CMK (cell line): ENCODE results near the gene THUMPD2.
A peak's percentile ranks its signal among the peaks of the same experiment; 100 is the strongest.

ENCODE experiments used
- DNase-seq: peaks from one replicate; pipeline ENCODE4 v3.0.0-alpha.2; 2010; ENCODE audit warnings: low read depth

Gene THUMPD2

DNA sequence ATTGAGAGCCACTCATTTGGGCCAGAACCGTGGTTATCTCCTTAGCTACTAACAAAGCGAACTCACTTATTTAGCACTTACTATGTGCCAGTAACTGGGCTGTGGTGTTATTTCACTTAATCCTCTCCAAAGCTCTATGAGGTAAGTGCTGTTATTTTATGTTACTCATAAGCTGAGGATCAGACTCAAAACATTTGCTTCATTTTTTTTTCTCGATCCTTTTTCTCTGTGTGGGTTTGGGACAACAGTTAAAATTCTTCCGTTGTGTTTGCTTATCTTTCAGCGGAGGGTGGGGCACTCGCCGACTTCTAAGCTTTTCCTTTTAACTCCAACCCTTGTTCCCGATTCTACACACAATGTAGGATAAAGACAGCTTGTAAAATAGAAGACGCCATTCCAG, 60.6 kb downstream of the THUMPD2 start:
- DNase-seq: no peak

- DNase-seq: no peak
Observed at GRCh38 chr2:39717067-39717466, 62.0 kb downstream of the THUMPD2 start.

- no peak for DNase-seq
Observed at GRCh38 chr2:39715822-39716221, 63.2 kb downstream of the THUMPD2 start.

DNA sequence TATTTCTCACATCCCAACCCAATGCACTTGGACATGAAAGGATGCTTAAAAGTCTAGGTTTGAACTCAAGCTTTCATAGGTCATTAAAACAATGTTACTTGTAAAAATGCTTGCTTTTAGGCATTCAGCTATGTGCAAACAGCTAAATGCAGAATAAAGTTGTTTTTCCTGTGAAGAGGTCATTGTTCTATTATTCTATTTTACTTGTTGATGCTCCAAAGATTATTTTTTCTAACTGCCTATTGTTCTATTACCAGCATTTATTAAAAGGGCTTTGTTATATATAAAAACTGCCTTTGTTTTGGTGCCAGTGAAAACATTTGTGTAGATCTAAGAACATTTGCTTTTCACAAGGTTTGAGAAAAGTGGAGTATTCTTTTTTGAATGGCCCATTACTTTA, 64.0 kb downstream of the THUMPD2 start:
- no peak for DNase-seq

DNA sequence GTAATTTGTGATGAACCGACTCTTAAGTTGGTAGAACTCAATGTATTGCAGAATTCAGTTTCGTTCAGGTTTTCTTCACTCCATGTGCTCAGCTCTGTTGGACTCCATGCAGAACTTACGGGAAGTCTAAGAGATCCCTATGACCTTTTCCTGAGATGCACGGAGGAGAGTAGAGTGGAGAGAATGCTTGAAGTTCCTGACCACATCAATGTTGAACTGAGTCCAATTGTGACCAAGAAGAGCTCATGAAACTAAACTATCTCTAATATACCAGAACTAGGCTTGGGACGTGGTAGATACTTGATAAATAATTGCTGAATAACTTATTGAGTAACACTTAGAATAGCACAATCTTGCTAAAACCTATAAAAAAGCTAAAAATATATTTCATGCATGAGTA, 66.1 kb downstream of the THUMPD2 start:
- no peak for DNase-seq

- no peak for DNase-seq
Observed at GRCh38 chr2:39710807-39711206, 68.3 kb downstream of the THUMPD2 start.

DNA sequence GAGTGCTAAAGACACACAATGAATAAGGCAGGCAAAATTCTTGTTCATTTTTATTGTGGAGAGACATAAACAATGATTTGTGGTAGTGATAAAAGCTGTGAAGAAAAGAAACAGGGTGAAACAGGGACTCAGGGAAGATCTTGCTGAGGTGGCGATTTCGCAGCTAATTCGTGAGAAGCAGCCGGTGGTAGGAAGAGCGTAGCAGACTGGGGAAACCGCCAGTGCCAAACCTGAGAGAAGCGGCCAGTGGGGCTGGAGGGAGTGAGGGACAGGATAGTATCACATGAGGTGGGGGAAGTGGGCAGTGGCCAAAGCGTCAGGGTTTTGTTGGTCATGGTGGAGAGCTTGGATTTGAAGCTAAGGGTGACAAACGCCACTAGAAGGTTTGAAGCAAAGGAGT, 71.1 kb downstream of the THUMPD2 start:
- DNase-seq: no peak

DNA sequence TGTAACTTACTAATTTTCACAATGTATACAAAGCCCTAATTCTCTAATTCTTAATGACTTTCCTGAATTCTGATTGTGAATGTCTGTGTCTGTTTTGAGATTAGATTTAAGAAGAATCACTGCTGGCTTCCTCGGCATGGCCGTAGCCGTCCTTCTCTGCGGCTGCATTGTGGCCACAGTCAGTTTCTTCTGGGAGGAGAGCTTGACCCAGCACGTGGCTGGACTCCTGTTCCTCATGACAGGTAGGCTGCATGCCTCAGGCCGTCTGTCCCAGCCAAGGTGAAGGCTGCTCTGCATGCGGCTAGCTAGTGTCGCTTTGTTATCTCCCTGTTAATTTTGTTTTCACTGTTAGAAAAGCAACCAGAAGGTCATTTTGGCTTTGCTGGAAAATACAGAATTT, 72.1 kb downstream of the THUMPD2 start:
- no peak for DNase-seq

- DNase-seq: no peak
Observed at GRCh38 chr2:39706312-39706711, 72.7 kb downstream of the THUMPD2 start.

GRCh38 chr2:39705638-39706037, 73.4 kb downstream of the THUMPD2 start:
- DNase-seq: no peak

GRCh38 chr2:39704540-39704939, 74.5 kb downstream of the THUMPD2 start:
- DNase-seq: no peak

DNA sequence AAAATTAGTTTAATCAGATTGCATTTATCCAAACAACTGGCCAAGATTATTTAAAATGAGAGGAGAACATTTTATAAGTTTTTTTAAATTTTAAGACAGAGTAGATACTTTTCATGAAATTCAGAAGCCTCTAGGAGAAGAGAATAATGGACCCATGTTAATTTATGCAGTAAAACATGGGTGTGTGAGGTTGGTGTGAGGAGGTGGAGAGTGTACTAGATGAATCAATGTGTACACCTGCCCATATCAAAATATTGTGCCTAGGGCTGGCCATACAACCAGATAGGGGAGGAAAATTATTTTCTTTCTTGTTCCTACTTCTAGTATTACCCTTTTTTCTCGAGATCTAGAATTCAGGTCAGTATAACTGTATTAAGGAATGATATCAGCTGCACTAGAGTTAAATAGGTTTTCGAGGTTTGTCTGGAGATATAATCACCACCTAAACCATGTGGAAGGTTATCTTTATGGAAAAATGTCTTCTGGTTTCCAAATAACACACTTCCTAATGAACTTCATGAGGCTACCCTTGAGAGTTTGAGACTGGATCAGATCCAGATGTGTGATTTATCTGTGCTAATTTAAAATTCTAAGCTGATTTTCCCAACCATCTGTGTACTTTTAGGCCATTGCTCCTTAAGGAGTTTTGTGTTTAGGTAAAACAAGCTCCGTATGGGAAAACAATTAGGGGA, 75.7 kb downstream of the THUMPD2 start:
- DNase-seq: no peak

- DNase-seq: no peak
Observed at GRCh38 chr2:39701137-39701536, 77.9 kb downstream of the THUMPD2 start.

DNA sequence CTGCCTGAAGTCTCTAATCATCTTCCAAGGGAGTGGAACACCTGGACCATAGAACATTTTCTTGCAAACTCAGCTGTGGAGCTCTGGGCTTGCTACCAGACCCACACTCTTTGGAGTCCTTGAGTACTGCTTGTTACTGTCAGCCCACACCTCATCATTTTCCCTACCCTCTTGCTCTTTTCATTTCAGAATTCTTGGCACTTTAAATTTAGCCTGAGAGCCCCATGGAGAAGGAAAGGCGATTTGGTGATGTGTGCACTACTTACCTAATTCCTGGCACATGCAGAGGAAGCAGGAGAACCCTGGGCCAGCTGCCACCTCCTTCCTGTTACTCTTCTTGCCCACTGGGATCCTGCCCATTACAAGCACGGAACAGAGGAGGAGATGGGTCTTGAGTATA, 81.6 kb downstream of the THUMPD2 start:
- no peak for DNase-seq

DNA sequence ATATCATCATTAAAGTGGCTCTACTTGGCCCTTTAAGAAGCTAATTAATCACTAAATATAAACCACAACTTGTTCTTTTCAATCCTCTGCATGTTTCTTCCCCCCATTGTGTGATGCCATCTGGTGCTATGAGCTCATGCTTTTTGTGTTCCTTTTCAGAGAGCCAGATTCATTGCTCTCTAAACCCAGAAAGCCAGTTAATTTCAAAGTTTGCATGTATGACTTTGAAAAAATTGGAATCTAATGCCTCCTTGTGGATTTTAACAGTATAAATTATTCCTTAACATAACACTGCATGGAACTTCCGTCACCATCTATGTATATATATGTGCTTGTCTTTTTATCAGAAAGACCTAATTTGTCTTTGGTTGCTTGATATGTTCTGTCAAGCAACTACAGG, 82.2 kb downstream of the THUMPD2 start:
- DNase-seq: no peak

- DNase-seq: no peak
Observed at GRCh38 chr2:39696101-39696553, 82.9 kb downstream of the THUMPD2 start.

DNA sequence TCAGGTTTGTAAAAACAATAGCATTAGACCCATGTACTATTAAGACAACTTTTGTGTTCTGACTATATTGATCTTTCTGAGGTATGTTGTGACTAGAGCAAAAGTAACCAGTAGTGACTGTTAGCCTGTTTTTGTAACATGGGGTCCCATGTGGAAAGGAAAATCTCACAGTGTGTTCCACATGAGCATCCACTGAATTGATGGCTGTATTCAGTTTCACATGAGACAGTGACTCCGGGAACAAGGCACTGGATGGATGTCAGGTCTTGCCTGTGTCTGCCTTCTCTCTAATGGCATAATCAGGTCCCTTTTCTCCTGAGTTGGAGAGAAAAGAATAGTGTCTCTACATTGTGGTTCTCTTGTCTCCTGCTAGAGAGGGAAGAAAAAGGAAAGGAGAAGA, 85.8 kb downstream of the THUMPD2 start:
- no peak for DNase-seq

- DNase-seq: no peak
Observed at GRCh38 chr2:39689876-39690275, 89.2 kb downstream of the THUMPD2 start.

GRCh38 chr2:39689272-39689841, 89.7 kb downstream of the THUMPD2 start:
- DNase-seq: no peak

- DNase-seq: peak; percentile 4
Observed at GRCh38 chr2:39688181-39688580, 90.9 kb downstream of the THUMPD2 start.

DNA sequence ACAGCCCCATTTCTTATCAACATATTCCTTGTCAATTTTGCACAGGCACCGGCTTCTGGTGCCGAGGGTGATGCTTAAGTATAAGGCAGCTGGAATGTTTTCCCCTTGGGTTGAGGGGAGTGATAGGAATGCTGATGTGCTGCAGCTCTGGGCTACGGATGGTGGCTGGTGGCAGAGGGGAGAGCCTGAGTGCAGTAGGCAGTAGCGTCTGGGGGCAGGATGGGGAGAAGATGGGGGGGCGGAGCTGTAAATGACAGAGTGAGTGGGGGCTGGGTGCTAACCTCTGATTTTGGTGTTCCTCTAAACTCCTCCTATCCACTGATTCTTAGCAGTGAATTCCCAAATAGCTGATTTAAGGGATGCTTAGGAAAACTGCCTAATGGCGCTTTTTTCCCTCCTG, 92.6 kb downstream of the THUMPD2 start:
- DNase-seq: no peak
